ENCODE results near the gene MSLN. TPM values are rescaled to one million over a fixed set of nuclear protein-coding genes. Genes with fewer than 3 reads are reported as not detected.
"Not testable (repeated sequence)": the region's sequence is repeated elsewhere in the genome, so short reads cannot be mapped to it uniquely, and the experiment has no call there.

The MSLN gene
- total RNA-seq, result 93.3 TPM
- long read RNA-seq, transcript MSLN-202 (18 exons, 2,162 nt), result minor isoform, 10 of 222 reads
- long read RNA-seq, transcript MSLN-207 (17 exons, 2,418 nt), result major isoform, 134 of 222 reads
- long read RNA-seq, transcript MSLN-205 (18 exons, 2,109 nt), result minor isoform, 5 of 222 reads
- long read RNA-seq, partial matches to known transcripts, result 32 of 222 reads
- long read RNA-seq, other reads (novel, unspliced or antisense), result 41 of 222 reads

DNA sequence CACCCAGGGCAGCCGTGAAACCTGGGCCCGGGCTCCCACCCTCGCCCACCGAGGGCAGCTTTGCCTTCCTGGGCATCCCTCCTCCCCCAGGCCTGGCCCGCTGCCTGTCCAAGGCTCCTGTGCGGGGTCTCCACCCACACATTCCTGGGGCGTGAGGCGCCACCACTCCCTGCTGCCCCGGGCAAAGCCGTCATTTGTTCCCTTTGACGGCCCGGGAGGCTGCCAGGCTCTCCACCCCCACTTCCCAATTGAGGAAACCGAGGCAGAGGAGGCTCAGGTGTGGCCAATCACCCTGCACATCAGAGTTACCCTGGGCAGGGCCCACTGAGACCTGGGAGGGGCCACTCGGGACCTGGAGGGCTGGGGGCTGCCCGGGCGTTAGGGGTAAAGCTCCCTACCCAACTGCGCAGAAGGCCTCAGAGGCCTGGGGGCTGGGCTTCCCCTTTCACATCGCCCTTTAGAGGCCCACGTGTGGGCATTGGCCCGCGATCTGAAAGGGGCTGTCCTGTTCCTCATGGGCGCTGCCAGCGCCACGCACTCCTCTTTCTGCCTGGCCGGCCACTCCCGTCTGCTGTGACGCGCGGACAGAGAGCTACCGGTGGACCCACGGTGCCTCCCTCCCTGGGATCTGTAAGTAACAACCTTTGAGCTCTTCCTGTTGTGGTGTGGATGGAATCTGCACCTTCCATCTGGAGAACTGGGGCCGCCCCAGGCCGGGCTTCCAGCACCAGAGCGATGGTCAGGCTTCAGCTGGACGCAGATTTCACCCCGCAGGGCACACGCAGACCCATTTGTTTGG, at the start of gene MSLN:
Gene MSLN, plus strand, starts transcription at position 190 of the 799 bp plus-strand sequence. CDS start 1,947 bp downstream, outside the sequence.
- TF ChIP-seq, protein P1, sequence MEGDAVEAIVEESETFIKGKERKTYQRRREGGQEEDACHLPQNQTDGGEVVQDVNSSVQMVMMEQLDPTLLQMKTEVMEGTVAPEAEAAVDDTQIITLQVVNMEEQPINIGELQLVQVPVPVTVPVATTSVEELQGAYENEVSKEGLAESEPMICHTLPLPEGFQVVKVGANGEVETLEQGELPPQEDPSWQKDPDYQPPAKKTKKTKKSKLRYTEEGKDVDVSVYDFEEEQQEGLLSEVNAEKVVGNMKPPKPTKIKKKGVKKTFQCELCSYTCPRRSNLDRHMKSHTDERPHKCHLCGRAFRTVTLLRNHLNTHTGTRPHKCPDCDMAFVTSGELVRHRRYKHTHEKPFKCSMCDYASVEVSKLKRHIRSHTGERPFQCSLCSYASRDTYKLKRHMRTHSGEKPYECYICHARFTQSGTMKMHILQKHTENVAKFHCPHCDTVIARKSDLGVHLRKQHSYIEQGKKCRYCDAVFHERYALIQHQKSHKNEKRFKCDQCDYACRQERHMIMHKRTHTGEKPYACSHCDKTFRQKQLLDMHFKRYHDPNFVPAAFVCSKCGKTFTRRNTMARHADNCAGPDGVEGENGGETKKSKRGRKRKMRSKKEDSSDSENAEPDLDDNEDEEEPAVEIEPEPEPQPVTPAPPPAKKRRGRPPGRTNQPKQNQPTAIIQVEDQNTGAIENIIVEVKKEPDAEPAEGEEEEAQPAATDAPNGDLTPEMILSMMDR (IDR thresholded peaks at IDR 0.05), result no peak
- Histone ChIP-seq H3K27ac (peak within 1 kb of the TSS; percentile 70), H3K4me1 (no peaks in the 10 kb centered on the region), H3K9me3 (no peaks in the 10 kb centered on the region), H3K4me3 (peak within 1 kb of the TSS; percentile 19), H3K27me3 (no peaks in the 10 kb centered on the region), H3K36me3 (no peaks in the 10 kb centered on the region)
- ATAC-seq, result peak; percentile 50
- DNase-seq, result peak; percentile 73
- intact Hi-C loops (cut with DNase I), result no loop called here

DNA sequence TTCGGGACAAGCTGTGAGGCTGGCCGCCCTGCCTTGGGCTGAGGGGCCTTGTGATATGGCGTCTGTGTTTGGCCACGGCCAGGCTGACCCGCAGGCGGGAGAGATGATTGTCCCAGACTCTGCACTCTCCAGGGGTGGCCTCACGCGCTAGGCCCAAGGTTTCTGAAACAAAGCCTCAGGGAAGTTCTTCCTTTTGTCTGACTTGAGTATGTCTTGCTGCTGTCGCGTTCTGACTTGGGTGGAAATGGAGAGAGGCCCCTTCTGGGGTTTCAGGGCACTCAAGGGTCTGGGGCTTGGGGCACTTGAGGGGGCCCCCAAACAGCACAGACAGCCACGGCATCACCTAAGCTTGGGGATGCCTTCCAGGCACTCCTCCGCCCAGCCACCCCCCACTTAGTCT, 49.5 kb upstream of the MSLN start:
- H3K27me3 ChIP-seq, result peaks cover 53% of the 10 kb centered on the region
- DNase-seq (no peak), ATAC-seq (no peak)
- H3K9me3 ChIP-seq, result no peaks in the 10 kb centered on the region
- no peak overlapping the region for H3K4me3 ChIP-seq
- peaks cover 8% of the 10 kb centered on the region for H3K4me1 ChIP-seq
- no peak overlapping the region for H3K27ac ChIP-seq
- TF ChIP-seq, protein P1 (IDR thresholded peaks at IDR 0.05), result no peak
- intact Hi-C loops (cut with DNase I), result loop anchor here (10.0 kb wide), 1 partner anchor 74 kb away; the partner anchor contains the start of genes CHTF18 and RPUSD1
- H3K36me3 ChIP-seq, result no peaks in the 10 kb centered on the region

DNA sequence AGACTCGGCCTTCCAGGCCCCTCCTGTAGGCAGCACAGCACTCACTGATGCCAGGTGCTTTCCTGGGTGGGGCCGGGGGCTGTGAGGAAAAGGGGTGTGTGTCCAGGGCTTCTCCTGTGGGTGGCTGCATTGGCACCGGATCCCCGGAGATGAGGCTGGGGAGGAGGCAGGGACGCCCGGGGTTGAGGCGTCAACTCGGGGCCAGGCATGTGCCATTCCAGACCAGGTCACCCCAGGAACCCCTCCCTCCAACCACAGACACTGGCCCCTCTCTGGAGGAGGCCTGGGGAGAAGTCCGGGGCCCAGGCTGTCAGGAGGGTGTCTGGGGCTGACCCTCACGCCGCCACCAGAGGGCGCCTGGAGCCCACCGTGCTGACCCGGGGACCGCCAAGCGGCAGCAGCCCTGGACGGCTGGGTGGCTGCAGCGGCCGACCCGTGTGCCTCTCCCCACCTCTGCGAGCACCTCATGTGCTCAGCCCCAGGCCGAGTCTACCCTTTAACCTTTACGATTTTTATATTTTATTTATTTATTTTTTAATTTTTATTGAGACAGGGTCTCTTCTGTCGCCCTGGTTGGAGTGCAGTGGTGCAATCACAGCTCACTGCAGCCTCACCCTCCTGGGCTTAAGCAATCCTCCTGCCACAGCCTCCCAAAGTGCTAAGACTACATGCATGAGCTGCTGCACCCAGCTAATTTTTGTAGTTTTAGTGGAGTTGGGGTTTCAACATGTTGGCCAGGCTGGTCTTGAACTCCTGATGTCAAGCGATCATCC, 48.8 kb upstream of the MSLN start:
- intact Hi-C loops (cut with DNase I), result loop anchor here (10.0 kb wide), 1 partner anchor 73 kb away; the partner anchor contains the start of genes CHTF18 and RPUSD1
- DNase-seq, result peak; percentile 92
- peak; percentile 79 for ATAC-seq

DNA sequence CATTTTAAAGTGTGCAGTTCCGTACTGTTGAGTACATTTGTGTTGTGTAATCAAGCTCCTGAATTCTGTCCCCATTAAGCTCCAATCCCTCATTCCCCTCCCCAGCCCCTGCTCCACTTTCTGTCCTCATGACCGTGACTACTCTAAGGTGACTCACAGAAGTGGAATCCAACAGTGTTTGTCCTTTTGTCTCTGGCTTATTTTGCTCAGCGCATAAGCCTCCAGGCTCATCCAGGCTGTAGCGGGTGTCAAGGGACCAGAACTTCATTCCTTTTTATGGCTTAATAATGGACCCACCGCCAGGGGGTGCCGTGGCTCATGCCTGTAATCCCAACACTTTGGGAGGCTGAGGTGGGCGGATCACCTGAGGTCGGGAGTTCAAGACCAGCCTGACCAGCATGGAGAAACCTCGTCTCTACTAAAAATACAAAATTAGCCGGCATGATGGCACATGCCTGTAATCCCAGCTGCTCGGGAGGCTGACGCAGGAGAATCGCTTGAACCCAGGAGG, 47.7 kb upstream of the MSLN start:
- not testable (repeated sequence) for DNase-seq, ATAC-seq, H3K4me3 ChIP-seq, H3K36me3 ChIP-seq, H3K9me3 ChIP-seq, H3K27ac ChIP-seq
- Histone ChIP-seq H3K4me1 (peaks cover 13% of the 10 kb centered on the region), H3K27me3 (peaks cover 38% of the 10 kb centered on the region)
- intact Hi-C loops (cut with DNase I), result loop anchor here (10.0 kb wide), 1 partner anchor 72 kb away; the partner anchor contains the start of genes CHTF18 and RPUSD1
- TF ChIP-seq, protein P1 (IDR thresholded peaks at IDR 0.05), result peak; percentile 26

More for the DNA sequence above, 48.8 kb upstream of the MSLN start:
- Histone ChIP-seq H3K27me3 (peaks cover 47% of the 10 kb centered on the region), H3K9me3 (no peaks in the 10 kb centered on the region), H3K36me3 (no peaks in the 10 kb centered on the region), H3K27ac (no peak overlapping the region), H3K4me1 (peaks cover 13% of the 10 kb centered on the region), H3K4me3 (no peak overlapping the region)
- TF ChIP-seq, protein P1 (IDR thresholded peaks at IDR 0.05), result peak; percentile 98

DNA sequence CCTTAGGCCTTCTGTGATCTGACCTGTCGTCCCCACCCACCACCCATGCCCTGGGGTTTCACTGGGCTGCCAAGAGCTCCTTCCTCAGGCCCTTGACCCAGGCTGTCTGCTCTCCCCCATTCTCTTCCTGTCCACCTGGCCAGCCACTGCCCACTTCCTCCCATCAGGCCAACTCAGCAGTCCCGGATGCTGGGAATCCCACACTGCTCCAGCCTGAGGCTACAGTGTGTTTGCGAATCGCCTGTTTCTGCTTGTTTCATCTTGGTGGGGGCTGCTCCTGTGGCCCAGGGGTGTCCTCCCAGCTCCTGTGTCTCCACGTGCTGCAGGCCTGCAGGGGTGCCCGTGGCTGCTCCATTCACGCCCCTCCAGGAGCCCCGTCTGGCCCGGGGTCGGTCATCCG, 46.5 kb upstream of the MSLN start:
- ATAC-seq, result no peak
- TF ChIP-seq, protein P1 (IDR thresholded peaks at IDR 0.05), result no peak
- no peaks in the 10 kb centered on the region for H3K9me3 ChIP-seq
- H3K27ac ChIP-seq, result no peak overlapping the region
- no peaks in the 10 kb centered on the region for H3K36me3 ChIP-seq
- H3K4me3 ChIP-seq, result no peak overlapping the region
- DNase-seq, result no peak
- peaks cover 13% of the 10 kb centered on the region for H3K4me1 ChIP-seq
- H3K27me3 ChIP-seq, result peaks cover 26% of the 10 kb centered on the region
- intact Hi-C loops (cut with DNase I), result loop anchor here (10.0 kb wide), 1 partner anchor 71 kb away; the partner anchor contains the start of genes CHTF18 and RPUSD1

All from upper lobe of right lung (tissue), 1 donor.